ENCODE data around the gene AK8.
"Not testable (repeated sequence)": the region's sequence is repeated elsewhere in the genome, so short reads cannot be mapped to it uniquely, and the experiment has no call there.

The AK8 gene

GRCh38 chr9:132740526-132741309 is 137.4 kb downstream of the AK8 start:
- no peak for DNase-seq

- no peak for DNase-seq
Measured at GRCh38 chr9:132739710-132740310, 138.3 kb downstream of the AK8 start.

GRCh38 chr9:132733260-132733815 is 144.7 kb downstream of the AK8 start:
- no peak for DNase-seq

GRCh38 chr9:132732326-132733259 is 145.5 kb downstream of the AK8 start:
- DNase-seq, result no peak

GRCh38 chr9:132731230-132731629 is 146.9 kb downstream of the AK8 start:
- DNase-seq, result no peak

GRCh38 chr9:132730054-132731033 is 147.7 kb downstream of the AK8 start:
- DNase-seq, result no peak

- no peak for DNase-seq
Measured at GRCh38 chr9:132729235-132729890, 148.7 kb downstream of the AK8 start.

- DNase-seq, result no peak
Measured at GRCh38 chr9:132728497-132728896, 149.6 kb downstream of the AK8 start.

- no peak for DNase-seq
Measured at GRCh38 chr9:132728071-132728470, 150.0 kb downstream of the AK8 start.

GRCh38 chr9:132726576-132727130 is 151.4 kb downstream of the AK8 start:
- no peak for DNase-seq

- DNase-seq, result no peak
Measured at GRCh38 chr9:132725306-132725705, 152.8 kb downstream of the AK8 start.

- no peak for DNase-seq
Measured at GRCh38 chr9:132723809-132724208, 154.3 kb downstream of the AK8 start.

GRCh38 chr9:132722564-132723065 is 155.5 kb downstream of the AK8 start:
- DNase-seq, result no peak

- DNase-seq, result no peak
Measured at GRCh38 chr9:132721661-132722060, 156.4 kb downstream of the AK8 start.

- not testable (repeated sequence) for DNase-seq
Measured at GRCh38 chr9:132718381-132718928, 159.6 kb downstream of the AK8 start.

GRCh38 chr9:132717326-132717945 is 160.6 kb downstream of the AK8 start:
- DNase-seq, result no peak

GRCh38 chr9:132716007-132716406 is 162.1 kb downstream of the AK8 start:
- no peak for DNase-seq

GRCh38 chr9:132712753-132713152 is 165.3 kb downstream of the AK8 start:
- DNase-seq, result no peak

GRCh38 chr9:132711846-132712245 is 166.2 kb downstream of the AK8 start:
- DNase-seq, result no peak

- DNase-seq, result not testable (repeated sequence)
Measured at GRCh38 chr9:132711152-132711551, 166.9 kb downstream of the AK8 start.

Data from NCI-H345 (cell line).